BE2C (cell line): Measurements from ENCODE around the gene AAK1.

Source experiments
- DNase-seq: peaks from one replicate; pipeline ENCODE4 v3.0.0-alpha.2; 2020
- H3K27me3 ChIP-seq: fragments of 250-450 bp; sonication (Bioruptor Pico); 2 replicates; pipeline ENCODE4 v1.5.1; 2020; ENCODE audit warnings: mild to moderate bottlenecking
- H3K36me3 ChIP-seq: fragments of 250-450 bp; sonication (Bioruptor Pico); 2 replicates; pipeline ENCODE4 v1.5.1; 2020; ENCODE audit warnings: mild to moderate bottlenecking
- H3K4me1 ChIP-seq: fragments of 250-450 bp; sonication (Bioruptor Pico); 2 replicates; pipeline ENCODE4 v1.5.1; 2020
- H3K4me3 ChIP-seq: 2 replicates; pipeline ENCODE4 v1.5.1; 2011; ENCODE audit warnings: low read depth, low read length
- H3K9me3 ChIP-seq: fragments of 250-450 bp; sonication (Bioruptor Pico); 2 replicates; pipeline ENCODE4 v1.5.1; 2020
- CTCF ChIP-seq: IDR thresholded peaks from 2 replicates; pipeline ENCODE4 v1.5.1; 2012; ENCODE audit warnings: mild to moderate bottlenecking, low read depth, low read length

The AAK1 gene

GRCh38 chr2:69594341-69594740 lies 49.2 kb downstream of the AAK1 start:
- Histone ChIP-seq H3K9me3 (no peaks in the 10 kb centered on the region), H3K4me3 (no peak overlapping the region), H3K27me3 (no peaks in the 10 kb centered on the region), H3K4me1 (no peaks in the 10 kb centered on the region), H3K36me3 (no peaks in the 10 kb centered on the region)
- no peak for TF ChIP-seq CTCF
- DNase-seq = no peak

- DNase-seq = no peak
- no peaks in the 10 kb centered on the region for H3K36me3 ChIP-seq
- no peaks in the 10 kb centered on the region for H3K9me3 ChIP-seq
- H3K4me1 ChIP-seq = no peaks in the 10 kb centered on the region
- no peaks in the 10 kb centered on the region for H3K27me3 ChIP-seq
- TF ChIP-seq CTCF = no peak
- no peak overlapping the region for H3K4me3 ChIP-seq
Measured at GRCh38 chr2:69592511-69592910, 51.0 kb downstream of the AAK1 start.

GRCh38 chr2:69589973-69590652 lies 53.4 kb downstream of the AAK1 start:
- Histone ChIP-seq H3K9me3 (no peaks in the 10 kb centered on the region), H3K27me3 (no peaks in the 10 kb centered on the region), H3K4me1 (no peaks in the 10 kb centered on the region), H3K36me3 (no peaks in the 10 kb centered on the region), H3K4me3 (no peak overlapping the region)
- no peak for DNase-seq
- TF ChIP-seq CTCF = no peak

GRCh38 chr2:69588945-69589344 lies 54.6 kb downstream of the AAK1 start:
- H3K36me3 ChIP-seq = no peaks in the 10 kb centered on the region
- DNase-seq = no peak
- no peaks in the 10 kb centered on the region for H3K4me1 ChIP-seq
- no peak for TF ChIP-seq CTCF
- H3K27me3 ChIP-seq = no peaks in the 10 kb centered on the region
- no peak overlapping the region for H3K4me3 ChIP-seq
- H3K9me3 ChIP-seq = no peaks in the 10 kb centered on the region

- Histone ChIP-seq H3K27me3 (no peaks in the 10 kb centered on the region), H3K9me3 (no peaks in the 10 kb centered on the region), H3K4me1 (no peaks in the 10 kb centered on the region), H3K36me3 (no peaks in the 10 kb centered on the region), H3K4me3 (no peak overlapping the region)
- DNase-seq = no peak
- no peak for TF ChIP-seq CTCF
Measured at GRCh38 chr2:69588403-69588802, 55.1 kb downstream of the AAK1 start.

- H3K9me3 ChIP-seq = no peaks in the 10 kb centered on the region
- no peaks in the 10 kb centered on the region for H3K4me1 ChIP-seq
- DNase-seq = no peak
- H3K4me3 ChIP-seq = no peak overlapping the region
- no peak for TF ChIP-seq CTCF
- H3K36me3 ChIP-seq = no peaks in the 10 kb centered on the region
- no peaks in the 10 kb centered on the region for H3K27me3 ChIP-seq
Measured at GRCh38 chr2:69585855-69586555, 57.5 kb downstream of the AAK1 start.
